ENCODE data around the gene STYK1. TPM values are rescaled to one million over a fixed set of nuclear protein-coding genes. Genes with fewer than 3 reads are reported as not detected.

The STYK1 gene
- total and polyA plus RNA-seq, 9 of the 15 experiments (the other 6 are each of a cell fraction or from before 2014, with no cell fraction given) = 0.31 to 1.8 (median 0.64) TPM

- TF ChIP-seq ZNF407 (IDR thresholded peaks at IDR 0.05; ENCODE audit: low read depth) (no peak), ZMIZ1 (IDR thresholded peaks at IDR 0.05; ENCODE audit: low read depth in 2 of 2, low read length in 2 of 2) (no peak), ZNF583 (CRISPR knock-in tag; IDR thresholded peaks at IDR 0.05) (no peak), TEAD2 (tag; IDR thresholded peaks at IDR 0.05) (no peak), NBN (IDR thresholded peaks at IDR 0.05; ENCODE audit: low read depth) (peak; percentile 99; the same call in 1 of the 2 replicates), IRF9 (tag; IDR thresholded peaks at IDR 0.05) (no peak), SMARCC2 (IDR thresholded peaks at IDR 0.05; ENCODE audit: low read depth) (no peak), E2F5 (CRISPR knock-in tag; IDR thresholded peaks at IDR 0.05) (no peak), AFF4 (CRISPR knock-in tag; IDR thresholded peaks at IDR 0.05) (peak; percentile 91)
Observed at GRCh38 chr12:10613349-10614055, 60.4 kb downstream of the STYK1 start, which contains the start of gene MAGOHB (continued).

Data from K562 (cell line).